Measurements from ENCODE around the gene SHQ1.

The SHQ1 gene

GRCh38 chr3:72769758-72770540 is 78.3 kb downstream of the SHQ1 start:
- no peak overlapping the region for H3K27ac ChIP-seq
- TF ChIP-seq EZH2 (IDR thresholded peaks at IDR 0.05) (no peak), POLR2AphosphoS5 (IDR thresholded peaks at IDR 0.05; ENCODE audit: borderline replicate concordance, low read depth, low read length) (no peak), FOXP2 (optimal IDR thresholded peaks at IDR 0.05; ENCODE audit: control extremely low read depth, extremely low read length, insufficient read depth) (no peak)

GRCh38 chr3:72768936-72769335 is 79.3 kb downstream of the SHQ1 start:
- H3K9ac ChIP-seq (ENCODE audit: insufficient read length), result no peak overlapping the region
- no peak overlapping the region for H3K4me3 ChIP-seq
- TF ChIP-seq EZH2 (IDR thresholded peaks at IDR 0.05) (no peak), POLR2AphosphoS5 (IDR thresholded peaks at IDR 0.05; ENCODE audit: borderline replicate concordance, low read depth, low read length) (no peak), FOXP2 (optimal IDR thresholded peaks at IDR 0.05; ENCODE audit: control extremely low read depth, extremely low read length, insufficient read depth) (no peak)
- H3K36me3 ChIP-seq (ENCODE audit: insufficient read depth, low read length), result no peaks in the 10 kb centered on the region
- no peak for DNase-seq (ENCODE audit: low read depth, low spot score)
- H3K27ac ChIP-seq, result no peak overlapping the region
- no peaks in the 10 kb centered on the region for H3K9me3 ChIP-seq (ENCODE audit: low read depth, low read length)

More at GRCh38 chr3:72769758-72770540, 78.3 kb downstream of the SHQ1 start:
- Histone ChIP-seq H3K4me3 (no peak overlapping the region), H3K36me3 (ENCODE audit: insufficient read depth, low read length) (no peaks in the 10 kb centered on the region), H3K9me3 (ENCODE audit: low read depth, low read length) (no peaks in the 10 kb centered on the region), H3K9ac (ENCODE audit: insufficient read length) (no peak overlapping the region)
- DNase-seq (ENCODE audit: low read depth, low spot score), result no peak

GRCh38 chr3:72768481-72768880 is 79.8 kb downstream of the SHQ1 start:
- no peak overlapping the region for H3K9ac ChIP-seq (ENCODE audit: insufficient read length)
- H3K27ac ChIP-seq, result no peak overlapping the region
- H3K9me3 ChIP-seq (ENCODE audit: low read depth, low read length), result no peaks in the 10 kb centered on the region
- TF ChIP-seq POLR2AphosphoS5 (IDR thresholded peaks at IDR 0.05; ENCODE audit: borderline replicate concordance, low read depth, low read length) (no peak), FOXP2 (optimal IDR thresholded peaks at IDR 0.05; ENCODE audit: control extremely low read depth, extremely low read length, insufficient read depth) (no peak)
- H3K36me3 ChIP-seq (ENCODE audit: insufficient read depth, low read length), result no peaks in the 10 kb centered on the region
- no peak for DNase-seq (ENCODE audit: low read depth, low spot score)
- no peak overlapping the region for H3K4me3 ChIP-seq

GRCh38 chr3:72768006-72768441 is 80.2 kb downstream of the SHQ1 start:
- TF ChIP-seq POLR2AphosphoS5 (IDR thresholded peaks at IDR 0.05; ENCODE audit: borderline replicate concordance, low read depth, low read length) (no peak), EZH2 (IDR thresholded peaks at IDR 0.05) (no peak), FOXP2 (optimal IDR thresholded peaks at IDR 0.05; ENCODE audit: control extremely low read depth, extremely low read length, insufficient read depth) (no peak)
- Histone ChIP-seq H3K27ac (no peak overlapping the region), H3K4me3 (no peak overlapping the region)

GRCh38 chr3:72766866-72767265 is 81.4 kb downstream of the SHQ1 start:
- H3K4me3 ChIP-seq, result no peak overlapping the region
- no peaks in the 10 kb centered on the region for H3K9me3 ChIP-seq (ENCODE audit: low read depth, low read length)
- no peak overlapping the region for H3K27ac ChIP-seq
- no peak for DNase-seq (ENCODE audit: low read depth, low spot score)
- H3K9ac ChIP-seq (ENCODE audit: insufficient read length), result no peak overlapping the region
- TF ChIP-seq EZH2 (IDR thresholded peaks at IDR 0.05) (no peak), POLR2AphosphoS5 (IDR thresholded peaks at IDR 0.05; ENCODE audit: borderline replicate concordance, low read depth, low read length) (no peak), FOXP2 (optimal IDR thresholded peaks at IDR 0.05; ENCODE audit: control extremely low read depth, extremely low read length, insufficient read depth) (no peak)
- no peaks in the 10 kb centered on the region for H3K36me3 ChIP-seq (ENCODE audit: insufficient read depth, low read length)

More at GRCh38 chr3:72768006-72768441, 80.2 kb downstream of the SHQ1 start:
- DNase-seq (ENCODE audit: low read depth, low spot score), result no peak
- Histone ChIP-seq H3K9ac (ENCODE audit: insufficient read length) (no peak overlapping the region), H3K36me3 (ENCODE audit: insufficient read depth, low read length) (no peaks in the 10 kb centered on the region), H3K9me3 (ENCODE audit: low read depth, low read length) (no peaks in the 10 kb centered on the region)

- no peak for TF ChIP-seq FOXP2 (optimal IDR thresholded peaks at IDR 0.05; ENCODE audit: control extremely low read depth, extremely low read length, insufficient read depth)
- TF ChIP-seq POLR2AphosphoS5 (IDR thresholded peaks at IDR 0.05; ENCODE audit: borderline replicate concordance, low read depth, low read length), result no peak
- TF ChIP-seq EZH2 (IDR thresholded peaks at IDR 0.05), result no peak
- Histone ChIP-seq H3K27ac (no peak overlapping the region), H3K36me3 (ENCODE audit: insufficient read depth, low read length) (no peaks in the 10 kb centered on the region), H3K4me3 (no peak overlapping the region), H3K9me3 (ENCODE audit: low read depth, low read length) (no peaks in the 10 kb centered on the region), H3K9ac (ENCODE audit: insufficient read length) (no peak overlapping the region)
- no peak for DNase-seq (ENCODE audit: low read depth, low spot score)
Measured at GRCh38 chr3:72763751-72764440, 84.3 kb downstream of the SHQ1 start.

- Histone ChIP-seq H3K9me3 (ENCODE audit: low read depth, low read length) (no peaks in the 10 kb centered on the region), H3K36me3 (ENCODE audit: insufficient read depth, low read length) (no peaks in the 10 kb centered on the region), H3K9ac (ENCODE audit: insufficient read length) (no peak overlapping the region), H3K4me3 (no peak overlapping the region), H3K27ac (no peak overlapping the region)
- DNase-seq (ENCODE audit: low read depth, low spot score), result no peak
- TF ChIP-seq FOXP2 (optimal IDR thresholded peaks at IDR 0.05; ENCODE audit: control extremely low read depth, extremely low read length, insufficient read depth) (no peak), POLR2AphosphoS5 (IDR thresholded peaks at IDR 0.05; ENCODE audit: borderline replicate concordance, low read depth, low read length) (no peak), EZH2 (IDR thresholded peaks at IDR 0.05) (no peak)
Measured at GRCh38 chr3:72761410-72761809, 86.8 kb downstream of the SHQ1 start.

- TF ChIP-seq FOXP2 (optimal IDR thresholded peaks at IDR 0.05; ENCODE audit: control extremely low read depth, extremely low read length, insufficient read depth) (no peak), POLR2AphosphoS5 (IDR thresholded peaks at IDR 0.05; ENCODE audit: borderline replicate concordance, low read depth, low read length) (no peak), EZH2 (IDR thresholded peaks at IDR 0.05) (no peak)
- Histone ChIP-seq H3K27ac (no peak overlapping the region), H3K36me3 (ENCODE audit: insufficient read depth, low read length) (no peaks in the 10 kb centered on the region), H3K9ac (ENCODE audit: insufficient read length) (no peak overlapping the region), H3K4me3 (no peak overlapping the region), H3K9me3 (ENCODE audit: low read depth, low read length) (no peaks in the 10 kb centered on the region)
- DNase-seq (ENCODE audit: low read depth, low spot score), result no peak
Measured at GRCh38 chr3:72760225-72760624, 88.0 kb downstream of the SHQ1 start.

All from SK-N-MC (cell line).